ENCODE measurements around the gene UXT. TPM values are rescaled to one million over a fixed set of nuclear protein-coding genes. Genes with fewer than 3 reads are reported as not detected.
"Not testable (repeated sequence)": the region's sequence is repeated elsewhere in the genome, so short reads cannot be mapped to it uniquely, and the experiment has no call there.

Gene UXT
- polyA plus RNA-seq, 1 donor from 2014 or later, result 153 TPM

DNA sequence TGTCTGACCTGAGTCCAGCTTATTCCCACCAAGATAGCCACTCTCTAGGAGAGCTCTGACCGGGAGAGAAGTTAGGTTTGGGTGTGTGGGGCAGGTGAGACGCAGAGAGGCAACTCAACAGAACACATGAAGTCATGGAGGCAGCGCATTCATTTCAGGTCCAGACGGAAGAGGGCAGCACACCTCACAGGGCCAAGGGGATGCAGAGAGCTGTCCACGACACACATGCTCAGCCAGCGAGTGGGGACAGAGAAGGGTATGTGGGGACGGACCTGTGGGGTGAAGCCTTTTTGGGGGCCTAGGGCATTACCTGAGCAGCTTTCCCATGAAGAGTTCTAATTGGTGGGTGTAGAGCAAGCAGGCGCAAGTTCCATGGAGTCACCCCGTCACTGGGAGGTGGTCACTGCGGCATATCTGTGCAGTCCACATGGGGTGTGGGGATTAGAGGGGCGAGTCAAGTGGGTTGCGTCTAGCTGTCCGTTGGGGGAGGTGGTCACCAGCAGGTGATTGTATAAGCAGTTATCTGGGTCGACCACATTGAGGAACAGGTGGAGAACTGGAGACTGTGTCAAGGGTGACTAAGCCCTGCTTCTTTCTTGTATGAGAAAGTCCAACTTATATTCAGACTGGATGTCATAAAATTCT, 24.3 kb upstream of the UXT start:
- no peak overlapping the region for H3K4me3 ChIP-seq (ENCODE audit: low read length)
- H3K27me3 ChIP-seq (ENCODE audit: insufficient read depth, low read depth, low read length), result no peaks in the 10 kb centered on the region
- H3K4me2 ChIP-seq (ENCODE audit: low read length), result no peak overlapping the region
- H3K27ac ChIP-seq (ENCODE audit: low read length), result no peak overlapping the region
- no peaks in the 10 kb centered on the region for H3K9me3 ChIP-seq (ENCODE audit: low read length)
- H3K9ac ChIP-seq (ENCODE audit: low read length), result no peak overlapping the region
- H3K79me2 ChIP-seq (replicated peaks; ENCODE audit: insufficient read depth, low read length), result no peaks in the 10 kb centered on the region
- no peaks in the 10 kb centered on the region for H3K9me2 ChIP-seq (ENCODE audit: insufficient read depth, low read length)
- H2AFZ ChIP-seq (ENCODE audit: low read depth, low read length), result no peak overlapping the region
- H4K20me1 ChIP-seq (ENCODE audit: insufficient read depth), result no peaks in the 10 kb centered on the region
- H3K36me3 ChIP-seq (ENCODE audit: insufficient read depth, low read length), result no peaks in the 10 kb centered on the region
- no peak for TF ChIP-seq EP300 (conservative IDR thresholded peaks at IDR 0.05; ENCODE audit: poor library complexity, severe bottlenecking)
- TF ChIP-seq, protein P1, sequence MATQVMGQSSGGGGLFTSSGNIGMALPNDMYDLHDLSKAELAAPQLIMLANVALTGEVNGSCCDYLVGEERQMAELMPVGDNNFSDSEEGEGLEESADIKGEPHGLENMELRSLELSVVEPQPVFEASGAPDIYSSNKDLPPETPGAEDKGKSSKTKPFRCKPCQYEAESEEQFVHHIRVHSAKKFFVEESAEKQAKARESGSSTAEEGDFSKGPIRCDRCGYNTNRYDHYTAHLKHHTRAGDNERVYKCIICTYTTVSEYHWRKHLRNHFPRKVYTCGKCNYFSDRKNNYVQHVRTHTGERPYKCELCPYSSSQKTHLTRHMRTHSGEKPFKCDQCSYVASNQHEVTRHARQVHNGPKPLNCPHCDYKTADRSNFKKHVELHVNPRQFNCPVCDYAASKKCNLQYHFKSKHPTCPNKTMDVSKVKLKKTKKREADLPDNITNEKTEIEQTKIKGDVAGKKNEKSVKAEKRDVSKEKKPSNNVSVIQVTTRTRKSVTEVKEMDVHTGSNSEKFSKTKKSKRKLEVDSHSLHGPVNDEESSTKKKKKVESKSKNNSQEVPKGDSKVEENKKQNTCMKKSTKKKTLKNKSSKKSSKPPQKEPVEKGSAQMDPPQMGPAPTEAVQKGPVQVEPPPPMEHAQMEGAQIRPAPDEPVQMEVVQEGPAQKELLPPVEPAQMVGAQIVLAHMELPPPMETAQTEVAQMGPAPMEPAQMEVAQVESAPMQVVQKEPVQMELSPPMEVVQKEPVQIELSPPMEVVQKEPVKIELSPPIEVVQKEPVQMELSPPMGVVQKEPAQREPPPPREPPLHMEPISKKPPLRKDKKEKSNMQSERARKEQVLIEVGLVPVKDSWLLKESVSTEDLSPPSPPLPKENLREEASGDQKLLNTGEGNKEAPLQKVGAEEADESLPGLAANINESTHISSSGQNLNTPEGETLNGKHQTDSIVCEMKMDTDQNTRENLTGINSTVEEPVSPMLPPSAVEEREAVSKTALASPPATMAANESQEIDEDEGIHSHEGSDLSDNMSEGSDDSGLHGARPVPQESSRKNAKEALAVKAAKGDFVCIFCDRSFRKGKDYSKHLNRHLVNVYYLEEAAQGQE (IDR thresholded peaks at IDR 0.05; ENCODE audit: borderline replicate concordance), result no peak
- TF ChIP-seq POLR2AphosphoS5 (IDR thresholded peaks at IDR 0.05), result no peak
- TF ChIP-seq, protein P2, sequence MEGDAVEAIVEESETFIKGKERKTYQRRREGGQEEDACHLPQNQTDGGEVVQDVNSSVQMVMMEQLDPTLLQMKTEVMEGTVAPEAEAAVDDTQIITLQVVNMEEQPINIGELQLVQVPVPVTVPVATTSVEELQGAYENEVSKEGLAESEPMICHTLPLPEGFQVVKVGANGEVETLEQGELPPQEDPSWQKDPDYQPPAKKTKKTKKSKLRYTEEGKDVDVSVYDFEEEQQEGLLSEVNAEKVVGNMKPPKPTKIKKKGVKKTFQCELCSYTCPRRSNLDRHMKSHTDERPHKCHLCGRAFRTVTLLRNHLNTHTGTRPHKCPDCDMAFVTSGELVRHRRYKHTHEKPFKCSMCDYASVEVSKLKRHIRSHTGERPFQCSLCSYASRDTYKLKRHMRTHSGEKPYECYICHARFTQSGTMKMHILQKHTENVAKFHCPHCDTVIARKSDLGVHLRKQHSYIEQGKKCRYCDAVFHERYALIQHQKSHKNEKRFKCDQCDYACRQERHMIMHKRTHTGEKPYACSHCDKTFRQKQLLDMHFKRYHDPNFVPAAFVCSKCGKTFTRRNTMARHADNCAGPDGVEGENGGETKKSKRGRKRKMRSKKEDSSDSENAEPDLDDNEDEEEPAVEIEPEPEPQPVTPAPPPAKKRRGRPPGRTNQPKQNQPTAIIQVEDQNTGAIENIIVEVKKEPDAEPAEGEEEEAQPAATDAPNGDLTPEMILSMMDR (IDR thresholded peaks at IDR 0.05; ENCODE audit: poor library complexity, severe bottlenecking), result no peak
- TF ChIP-seq MXI1 (conservative IDR thresholded peaks at IDR 0.05; ENCODE audit: poor library complexity, severe bottlenecking), result no peak
- no peak for TF ChIP-seq RAD21 (conservative IDR thresholded peaks at IDR 0.05)
- no peak for TF ChIP-seq SMC3 (conservative IDR thresholded peaks at IDR 0.05; ENCODE audit: poor library complexity)
- no peak for TF ChIP-seq EZH2 (IDR thresholded peaks at IDR 0.05; ENCODE audit: borderline replicate concordance, insufficient read depth, low read length, poor library complexity, severe bottlenecking)
- no peak for TF ChIP-seq TAF1 (IDR thresholded peaks at IDR 0.05; ENCODE audit: low read depth)
- H3F3A ChIP-seq (ENCODE audit: insufficient read depth, low read length, poor library complexity, severe bottlenecking), result no peaks in the 10 kb centered on the region

DNA sequence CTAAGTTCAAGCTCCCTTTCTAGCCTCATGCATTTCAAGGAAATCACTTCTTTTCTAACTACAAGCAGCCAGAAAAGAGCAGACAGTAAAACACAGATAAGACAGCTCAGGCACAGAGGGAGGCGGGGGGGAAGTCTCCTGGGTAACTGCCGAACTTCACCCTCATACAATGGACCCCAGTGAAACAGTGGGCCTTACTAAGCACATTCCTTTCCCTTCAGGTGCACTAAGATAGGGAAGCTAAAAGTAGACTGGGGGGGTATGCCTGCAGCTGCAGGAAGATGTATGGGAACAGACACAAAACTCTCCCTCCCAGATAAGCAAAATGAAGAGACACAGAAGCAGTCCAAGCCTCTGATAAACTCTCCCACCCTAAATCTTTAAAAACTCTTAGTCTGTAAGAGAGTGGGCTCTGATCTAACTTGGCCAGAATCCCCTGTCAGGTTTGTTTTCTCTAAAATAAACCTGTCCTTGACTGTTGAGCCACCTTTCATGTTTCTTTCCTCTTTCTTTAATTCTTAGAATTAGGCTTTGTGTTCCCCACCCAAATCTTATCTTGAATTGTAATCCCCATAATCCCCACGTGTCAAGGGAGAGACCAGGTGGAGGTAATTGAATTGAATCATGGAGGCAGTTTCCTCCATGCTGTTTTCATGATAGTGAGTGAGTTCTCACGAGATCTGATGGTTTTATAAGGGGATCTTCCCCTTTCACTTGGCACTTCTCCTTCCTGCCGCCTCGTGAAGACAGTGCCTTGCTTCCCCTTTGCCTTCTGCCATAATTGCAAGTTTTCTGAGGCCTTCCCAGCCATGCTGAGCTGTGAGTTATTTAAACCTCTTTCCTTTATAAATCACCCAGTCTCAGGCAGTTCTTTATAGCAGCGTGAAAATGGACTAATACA, 17.2 kb upstream of the UXT start:
- H3K9me3 ChIP-seq (ENCODE audit: low read length); H2AFZ ChIP-seq (ENCODE audit: low read depth, low read length); H3K27me3 ChIP-seq (ENCODE audit: insufficient read depth, low read depth, low read length); H3F3A ChIP-seq (ENCODE audit: insufficient read depth, low read length, poor library complexity, severe bottlenecking); H3K36me3 ChIP-seq (ENCODE audit: insufficient read depth, low read length); H4K20me1 ChIP-seq (ENCODE audit: insufficient read depth); H3K27ac ChIP-seq (ENCODE audit: low read length); H3K9ac ChIP-seq (ENCODE audit: low read length); H3K9me2 ChIP-seq (ENCODE audit: insufficient read depth, low read length); H3K79me2 ChIP-seq (replicated peaks; ENCODE audit: insufficient read depth, low read length); H3K4me3 ChIP-seq (ENCODE audit: low read length); H3K4me2 ChIP-seq (ENCODE audit: low read length): not testable (repeated sequence)
